Subcutaneous abdominal adipose tissue (tissue), 5 donors: ENCODE data around the gene IRF4.

ENCODE experiments used
- H3K27ac ChIP-seq: one replicate; pipeline ENCODE4 v1.7.0; 2013; ENCODE audit warnings: low read depth, mild to moderate bottlenecking, inconsistent platforms, low read length, moderate library complexity
- H3K27me3 ChIP-seq, 5 donors: one replicate each; pipeline ENCODE4 v1.7.0; 2013; ENCODE audit warnings: low read length in 5 of 5, inconsistent platforms in 1 of 5; ENCODE audit not compliant: control insufficient read depth in 5 of 5, insufficient read depth in 4 of 5
- H3K36me3 ChIP-seq, 5 donors: one replicate each; pipeline ENCODE4 v1.7.0; 2013; ENCODE audit warnings: low read length in 5 of 5; ENCODE audit not compliant: control insufficient read depth in 5 of 5, insufficient read depth in 5 of 5
- H3K4me1 ChIP-seq, 5 donors: one replicate each; pipeline ENCODE4 v1.7.0; 2013; ENCODE audit warnings: low read length in 5 of 5, mild to moderate bottlenecking in 3 of 5, moderate library complexity in 1 of 5; ENCODE audit not compliant: control insufficient read depth in 5 of 5, insufficient read depth in 5 of 5
- H3K4me3 ChIP-seq, 5 donors: one replicate each; pipeline ENCODE4 v1.7.0; 2013; ENCODE audit warnings: low read length in 5 of 5, low read depth in 1 of 5
- H3K9ac ChIP-seq, 5 donors: one replicate each; pipeline ENCODE4 v1.7.0; 2013; ENCODE audit warnings: low read length in 5 of 5, mild to moderate bottlenecking in 4 of 5, moderate library complexity in 3 of 5
- H3K9me3 ChIP-seq, 5 donors: one replicate each; pipeline ENCODE4 v1.7.0; 2013; ENCODE audit warnings: low read length in 5 of 5; ENCODE audit not compliant: control insufficient read depth in 5 of 5
- donor health status: healthy.
- donor health status: healthy.
- donor health status: healthy.
- donor health status: healthy.
- donor health status: healthy.

Gene IRF4

DNA sequence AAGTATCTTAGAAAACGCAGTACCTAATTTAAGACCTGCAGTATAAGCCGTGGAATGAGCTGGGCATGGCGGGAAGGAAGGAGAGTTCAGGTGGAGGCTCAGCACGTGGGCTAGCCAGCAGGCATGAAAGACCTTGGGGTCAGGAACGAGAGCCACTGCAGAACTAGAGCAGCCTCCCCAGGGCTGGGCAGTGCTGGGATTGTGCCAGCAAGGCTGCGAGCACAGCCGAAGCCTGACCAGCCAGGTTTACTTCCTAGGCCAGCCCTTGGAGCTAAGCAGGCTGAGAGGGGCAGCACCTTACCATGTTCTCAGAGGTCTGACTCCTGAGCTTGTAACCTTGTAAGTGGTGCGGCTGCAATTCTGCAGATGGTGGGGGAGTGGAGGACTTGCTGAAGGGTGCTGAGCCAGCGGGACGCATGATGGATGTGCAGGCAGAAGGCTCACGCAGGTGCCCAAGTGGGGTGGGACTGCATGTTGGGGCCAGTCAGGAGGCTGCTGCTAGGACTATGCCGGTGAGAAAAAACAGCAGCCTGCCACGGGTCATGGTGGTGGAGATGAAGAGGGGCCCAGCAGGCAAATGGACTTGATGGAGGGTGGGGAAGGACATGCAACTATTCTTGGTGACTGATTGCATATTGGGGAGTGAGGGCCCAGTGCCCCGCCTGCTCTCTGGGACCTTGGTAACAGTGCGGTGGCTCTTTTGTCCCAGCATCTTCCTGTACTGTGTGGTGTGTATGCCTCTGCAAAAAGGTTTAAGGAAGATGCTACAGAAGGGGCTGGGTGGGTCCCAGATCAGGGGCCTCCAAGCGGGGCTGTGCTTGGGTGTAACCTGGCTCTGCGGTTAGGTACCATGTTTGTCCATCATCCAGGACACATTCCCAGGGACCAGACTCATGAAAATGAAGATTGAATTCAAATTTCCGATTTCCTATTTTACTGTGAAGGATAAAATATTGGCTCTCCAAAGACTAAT is 37.6 kb upstream of the IRF4 start:
- Histone ChIP-seq H3K4me3 (no peak overlapping the region), H3K9me3 (no peaks in the 10 kb centered on the region), H3K27me3 (no peaks in the 10 kb centered on the region), H3K9ac (no peak overlapping the region), H3K27ac (no peak overlapping the region), H3K4me1 (peaks cover 0 to 25% (median 5%) of the 10 kb centered on the region in 5 donors), H3K36me3 (peaks cover 0 to 40% (median 27%) of the 10 kb centered on the region in 5 donors)

GRCh38 chr6:354631-355280 is 36.8 kb upstream of the IRF4 start:
- peaks cover 0 to 25% (median 2%) of the 10 kb centered on the region in 5 donors for H3K4me1 ChIP-seq
- peaks cover 0 to 32% (median 19%) of the 10 kb centered on the region in 5 donors for H3K36me3 ChIP-seq
- H3K9me3 ChIP-seq, result no peaks in the 10 kb centered on the region
- H3K27ac ChIP-seq, result no peak overlapping the region
- H3K27me3 ChIP-seq, result no peaks in the 10 kb centered on the region
- H3K4me3 ChIP-seq, result no peak overlapping the region
- H3K9ac ChIP-seq, result no peak overlapping the region

GRCh38 chr6:355373-356208 is 36.0 kb upstream of the IRF4 start:
- Histone ChIP-seq H3K27ac (no peak overlapping the region), H3K27me3 (no peaks in the 10 kb centered on the region), H3K9me3 (no peaks in the 10 kb centered on the region)

DNA sequence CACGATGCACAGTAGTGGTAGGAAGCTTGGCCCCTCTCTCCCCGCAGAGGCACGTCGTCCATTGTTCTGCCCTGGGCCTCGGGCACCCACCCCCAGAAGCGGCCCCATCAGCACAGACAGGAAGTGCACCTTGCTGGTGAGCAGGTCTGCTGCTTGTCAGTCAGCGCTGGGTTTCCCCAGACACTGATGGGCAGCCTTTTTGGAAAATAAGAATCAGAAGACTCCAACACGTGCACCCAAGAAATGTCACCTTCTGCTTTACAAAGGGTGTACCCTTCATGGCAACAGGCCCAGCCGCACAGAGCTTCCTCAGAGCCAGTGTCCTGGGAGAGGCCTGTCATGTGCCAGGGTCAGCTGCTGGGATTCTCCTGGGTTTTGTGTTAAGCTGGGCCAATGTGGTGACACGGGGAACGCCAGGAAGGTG is 34.7 kb upstream of the IRF4 start:
- no peak overlapping the region for H3K27ac ChIP-seq
- H3K36me3 ChIP-seq, result peaks cover 0 to 13% (median 6%) of the 10 kb centered on the region in 5 donors
- H3K4me1 ChIP-seq, result peaks cover 0 to 25% (median 6%) of the 10 kb centered on the region in 5 donors
- no peaks in the 10 kb centered on the region for H3K9me3 ChIP-seq
- no peak overlapping the region for H3K9ac ChIP-seq
- no peak overlapping the region for H3K4me3 ChIP-seq
- no peaks in the 10 kb centered on the region for H3K27me3 ChIP-seq

More at GRCh38 chr6:355373-356208, 36.0 kb upstream of the IRF4 start:
- Histone ChIP-seq H3K4me3 (no peak overlapping the region), H3K36me3 (peaks cover 0 to 25% (median 14%) of the 10 kb centered on the region in 5 donors), H3K4me1 (peaks cover 0 to 25% (median 2%) of the 10 kb centered on the region in 5 donors), H3K9ac (no peak overlapping the region)

DNA sequence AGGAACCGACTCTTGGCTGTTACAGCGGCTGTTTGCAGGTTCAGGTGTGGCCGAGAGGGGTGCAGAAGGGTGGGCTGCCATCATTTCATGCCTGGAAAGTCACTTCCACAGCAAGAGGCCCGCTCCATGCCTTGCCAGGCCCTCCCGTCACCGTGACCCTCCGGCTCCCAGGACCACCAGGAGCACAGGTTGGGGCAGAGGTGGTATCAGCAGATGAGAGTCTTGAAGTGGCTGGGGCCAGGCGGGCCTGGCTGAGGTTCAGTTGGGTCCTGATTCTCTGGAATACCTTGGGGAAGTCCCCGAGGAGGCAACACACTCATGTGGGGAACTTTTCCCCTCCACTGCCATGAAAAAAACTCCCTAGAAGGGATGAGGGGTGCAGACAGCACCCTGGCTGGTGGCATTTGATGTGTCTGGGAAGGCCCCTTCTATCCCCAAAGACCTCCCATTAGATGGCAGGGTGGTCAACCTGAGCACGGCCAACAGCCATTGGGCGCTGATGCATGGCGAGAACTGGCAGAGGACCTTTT is 34.2 kb upstream of the IRF4 start:
- Histone ChIP-seq H3K9me3 (no peaks in the 10 kb centered on the region), H3K4me3 (no peak overlapping the region), H3K27ac (no peak overlapping the region), H3K4me1 (peaks cover 0 to 25% (median 7%) of the 10 kb centered on the region in 5 donors), H3K27me3 (no peaks in the 10 kb centered on the region), H3K9ac (no peak overlapping the region), H3K36me3 (peaks cover 0 to 8% (median 2%) of the 10 kb centered on the region in 5 donors)

DNA sequence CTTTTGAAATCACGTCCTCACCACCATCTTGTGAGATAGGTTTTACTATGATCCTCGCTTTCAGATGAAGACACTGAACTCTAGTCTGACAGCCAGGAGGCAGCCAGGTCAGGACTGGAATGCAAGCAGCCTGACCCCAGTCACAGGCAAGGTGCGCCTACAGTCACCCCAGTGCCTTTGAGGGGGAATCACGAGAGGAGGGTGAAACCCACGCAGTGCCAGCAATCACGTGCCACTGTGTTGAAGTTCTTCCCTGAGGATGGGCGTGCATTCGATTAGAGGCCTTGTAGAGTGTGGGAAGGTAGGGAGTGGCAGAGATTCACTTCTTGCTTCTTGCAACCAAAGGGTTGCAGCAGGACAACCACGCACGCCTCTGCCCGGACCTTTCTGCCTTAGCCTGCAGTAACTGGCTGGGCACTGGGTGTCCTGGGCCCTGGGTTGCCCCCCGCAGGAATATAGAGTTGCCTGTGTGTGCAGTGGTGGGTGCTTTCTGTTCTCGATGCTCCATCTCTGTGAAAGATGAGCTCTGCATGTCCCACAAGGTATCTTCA is 33.7 kb upstream of the IRF4 start:
- peaks cover 0 to 25% (median 7%) of the 10 kb centered on the region in 5 donors for H3K4me1 ChIP-seq
- H3K4me3 ChIP-seq, result no peak overlapping the region
- no peak overlapping the region for H3K27ac ChIP-seq
- H3K9me3 ChIP-seq, result peaks cover 0 to 4% (median 0%) of the 10 kb centered on the region in 5 donors
- H3K27me3 ChIP-seq, result no peaks in the 10 kb centered on the region
- H3K9ac ChIP-seq, result no peak overlapping the region
- peaks cover 0 to 3% (median 0%) of the 10 kb centered on the region in 5 donors for H3K36me3 ChIP-seq

DNA sequence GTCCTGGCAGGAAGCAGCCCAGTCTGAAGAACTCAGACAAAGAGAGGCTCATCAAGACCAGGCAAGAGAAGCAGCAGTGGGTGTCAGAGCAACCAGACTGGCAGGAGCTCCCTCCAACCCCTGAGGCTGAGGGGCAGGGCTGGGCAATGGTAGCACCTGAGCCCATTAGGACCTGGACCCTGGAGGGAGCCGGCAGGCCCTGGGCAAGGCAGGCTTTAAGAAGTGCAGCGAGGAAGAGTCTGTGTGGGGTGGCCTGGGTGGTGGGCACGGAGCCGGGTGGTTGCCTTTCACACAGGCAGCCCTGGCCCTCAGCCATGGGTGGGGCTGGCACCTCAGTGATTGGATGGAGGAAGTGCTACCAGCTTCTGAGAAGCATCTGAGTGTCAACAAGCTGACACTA is 33.1 kb upstream of the IRF4 start:
- no peak overlapping the region for H3K27ac ChIP-seq

GRCh38 chr6:358847-359246 is 32.7 kb upstream of the IRF4 start:
- H3K9ac ChIP-seq, result no peak overlapping the region
- H3K27me3 ChIP-seq, result no peaks in the 10 kb centered on the region
- no peak overlapping the region for H3K27ac ChIP-seq
- H3K4me3 ChIP-seq, result no peak overlapping the region
- no peaks in the 10 kb centered on the region for H3K36me3 ChIP-seq
- peaks cover 0 to 25% (median 7%) of the 10 kb centered on the region in 5 donors for H3K4me1 ChIP-seq
- peaks cover 0 to 8% (median 2%) of the 10 kb centered on the region in 5 donors for H3K9me3 ChIP-seq

More for the DNA sequence above, 33.1 kb upstream of the IRF4 start:
- Histone ChIP-seq H3K36me3 (no peaks in the 10 kb centered on the region), H3K4me3 (no peak overlapping the region), H3K4me1 (peaks cover 0 to 25% (median 7%) of the 10 kb centered on the region in 5 donors), H3K9me3 (peaks cover 0 to 4% (median 0%) of the 10 kb centered on the region in 5 donors), H3K27me3 (no peaks in the 10 kb centered on the region), H3K9ac (no peak overlapping the region)
